Measurements from ENCODE around the gene SPINT1.

DNA sequence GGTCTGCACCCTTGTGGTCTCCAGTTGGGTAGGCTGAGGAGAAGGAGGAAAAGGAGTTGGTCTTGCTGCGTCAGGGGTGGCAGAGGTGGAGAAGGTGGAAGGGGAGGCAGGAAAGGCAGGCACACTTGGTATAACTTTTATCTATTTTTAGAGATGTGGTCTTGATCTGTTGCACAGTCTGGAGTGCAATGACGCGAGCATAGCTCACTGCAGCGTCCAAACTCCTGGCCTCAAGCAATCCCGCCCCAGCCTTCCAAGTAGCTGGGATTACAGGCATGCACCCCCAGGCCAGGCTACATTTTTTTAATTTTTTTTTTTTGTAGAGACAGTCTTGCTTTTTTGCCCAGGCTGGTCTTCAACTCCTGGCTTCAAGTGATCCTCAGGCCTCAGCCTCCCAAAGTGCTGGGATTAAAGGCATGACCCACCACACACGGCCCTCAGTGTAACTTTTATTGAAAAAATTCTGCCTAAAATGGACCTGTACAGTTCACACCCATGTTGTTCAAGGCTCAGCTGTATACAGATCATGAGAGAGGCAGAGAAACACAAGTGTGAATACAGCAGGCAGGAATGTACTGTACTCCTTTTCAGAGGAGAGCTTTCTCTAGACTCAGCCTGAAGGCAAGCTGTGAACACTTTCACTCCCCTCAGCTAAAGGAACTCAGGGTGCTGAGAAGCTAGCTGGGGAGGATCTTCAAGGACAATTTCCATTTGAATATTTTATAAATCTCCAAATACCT, 32.3 kb downstream of the SPINT1 start:
- TF ChIP-seq, protein P1, sequence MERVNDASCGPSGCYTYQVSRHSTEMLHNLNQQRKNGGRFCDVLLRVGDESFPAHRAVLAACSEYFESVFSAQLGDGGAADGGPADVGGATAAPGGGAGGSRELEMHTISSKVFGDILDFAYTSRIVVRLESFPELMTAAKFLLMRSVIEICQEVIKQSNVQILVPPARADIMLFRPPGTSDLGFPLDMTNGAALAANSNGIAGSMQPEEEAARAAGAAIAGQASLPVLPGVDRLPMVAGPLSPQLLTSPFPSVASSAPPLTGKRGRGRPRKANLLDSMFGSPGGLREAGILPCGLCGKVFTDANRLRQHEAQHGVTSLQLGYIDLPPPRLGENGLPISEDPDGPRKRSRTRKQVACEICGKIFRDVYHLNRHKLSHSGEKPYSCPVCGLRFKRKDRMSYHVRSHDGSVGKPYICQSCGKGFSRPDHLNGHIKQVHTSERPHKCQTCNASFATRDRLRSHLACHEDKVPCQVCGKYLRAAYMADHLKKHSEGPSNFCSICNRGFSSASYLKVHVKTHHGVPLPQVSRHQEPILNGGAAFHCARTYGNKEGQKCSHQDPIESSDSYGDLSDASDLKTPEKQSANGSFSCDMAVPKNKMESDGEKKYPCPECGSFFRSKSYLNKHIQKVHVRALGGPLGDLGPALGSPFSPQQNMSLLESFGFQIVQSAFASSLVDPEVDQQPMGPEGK (CRISPR knock-in tag; IDR thresholded peaks at IDR 0.05; ENCODE audit: borderline replicate concordance): no peak
- TF ChIP-seq TCF4 (CRISPR knock-in tag; IDR thresholded peaks at IDR 0.05; ENCODE audit: borderline replicate concordance) (no peak), BACH2 (CRISPR knock-in tag; IDR thresholded peaks at IDR 0.05; ENCODE audit: borderline replicate concordance) (no peak), ZFP30 (CRISPR knock-in tag; IDR thresholded peaks at IDR 0.05) (no peak), RARB (CRISPR knock-in tag; IDR thresholded peaks at IDR 0.05) (no peak)
- TF ChIP-seq, protein P2, sequence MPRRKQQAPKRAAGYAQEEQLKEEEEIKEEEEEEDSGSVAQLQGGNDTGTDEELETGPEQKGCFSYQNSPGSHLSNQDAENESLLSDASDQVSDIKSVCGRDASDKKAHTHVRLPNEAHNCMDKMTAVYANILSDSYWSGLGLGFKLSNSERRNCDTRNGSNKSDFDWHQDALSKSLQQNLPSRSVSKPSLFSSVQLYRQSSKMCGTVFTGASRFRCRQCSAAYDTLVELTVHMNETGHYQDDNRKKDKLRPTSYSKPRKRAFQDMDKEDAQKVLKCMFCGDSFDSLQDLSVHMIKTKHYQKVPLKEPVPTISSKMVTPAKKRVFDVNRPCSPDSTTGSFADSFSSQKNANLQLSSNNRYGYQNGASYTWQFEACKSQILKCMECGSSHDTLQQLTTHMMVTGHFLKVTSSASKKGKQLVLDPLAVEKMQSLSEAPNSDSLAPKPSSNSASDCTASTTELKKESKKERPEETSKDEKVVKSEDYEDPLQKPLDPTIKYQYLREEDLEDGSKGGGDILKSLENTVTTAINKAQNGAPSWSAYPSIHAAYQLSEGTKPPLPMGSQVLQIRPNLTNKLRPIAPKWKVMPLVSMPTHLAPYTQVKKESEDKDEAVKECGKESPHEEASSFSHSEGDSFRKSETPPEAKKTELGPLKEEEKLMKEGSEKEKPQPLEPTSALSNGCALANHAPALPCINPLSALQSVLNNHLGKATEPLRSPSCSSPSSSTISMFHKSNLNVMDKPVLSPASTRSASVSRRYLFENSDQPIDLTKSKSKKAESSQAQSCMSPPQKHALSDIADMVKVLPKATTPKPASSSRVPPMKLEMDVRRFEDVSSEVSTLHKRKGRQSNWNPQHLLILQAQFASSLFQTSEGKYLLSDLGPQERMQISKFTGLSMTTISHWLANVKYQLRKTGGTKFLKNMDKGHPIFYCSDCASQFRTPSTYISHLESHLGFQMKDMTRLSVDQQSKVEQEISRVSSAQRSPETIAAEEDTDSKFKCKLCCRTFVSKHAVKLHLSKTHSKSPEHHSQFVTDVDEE (CRISPR knock-in tag; IDR thresholded peaks at IDR 0.05): no peak

Data from SK-N-SH treated with all-trans-retinoic acid at 6 μM for 48 hours (cell line).